K562 (cell line): Measurements from ENCODE around the gene HPD. TPM values are rescaled to one million over a fixed set of nuclear protein-coding genes. Genes with fewer than 3 reads are reported as not detected.
A peak's percentile ranks its signal among the peaks of the same experiment; 100 is the strongest.

ENCODE experiments used
- ATF1 ChIP-seq, 2 experiments: fragments of 450-650 bp in 1 of 2; IDR thresholded peaks; 2 replicates each; pipeline ENCODE4 v1.6.1; 2016; ENCODE audit warnings: missing compliant biosample characterization in 1 of 2, missing genetic modification characterization in 1 of 2
- ATF2 ChIP-seq: sonication (generic); formaldehyde crosslinking; IDR thresholded peaks from 2 replicates; pipeline ENCODE4 v1.8.1; 2022; ENCODE audit warnings: missing genetic modification reagents
- CBFA2T2 ChIP-seq: fragments of 450-650 bp; conservative IDR thresholded peaks from 2 replicates; pipeline ENCODE4 v1.6.1; 2017; ENCODE audit warnings: mild to moderate bottlenecking
- EGR1 ChIP-seq: fragments of 450-650 bp; conservative IDR thresholded peaks from 2 replicates; pipeline ENCODE4 v1.6.1; 2017; ENCODE audit warnings: mild to moderate bottlenecking
- ERF ChIP-seq: fragments of 450-650 bp; formaldehyde crosslinking; IDR thresholded peaks from 2 replicates; pipeline ENCODE4 v1.4.0; 2020; ENCODE audit warnings: mild to moderate bottlenecking, mixed read lengths
- KLF6 ChIP-seq: fragments of 250-450 bp; sonication (Bioruptor Pico); IDR thresholded peaks from 2 replicates; pipeline ENCODE4 v1.4.0; 2020; ENCODE audit warnings: mild to moderate bottlenecking, moderate library complexity, borderline replicate concordance
- RBM14 ChIP-seq: fragments of 200-400 bp; formaldehyde crosslinking; IDR thresholded peaks from 2 replicates; pipeline ENCODE4 v1.6.1; 2018; ENCODE audit warnings: low read depth, mild to moderate bottlenecking, low read length, moderate library complexity, borderline replicate concordance; ENCODE audit not compliant: insufficient read depth
- RBM15 ChIP-seq: fragments of 200-400 bp; formaldehyde crosslinking; IDR thresholded peaks from 2 replicates; pipeline ENCODE4 v1.6.1; 2018; ENCODE audit warnings: mild to moderate bottlenecking, low read length, moderate library complexity; ENCODE audit not compliant: insufficient read depth
- SOX6 ChIP-seq: fragments of 450-650 bp; IDR thresholded peaks from 2 replicates; pipeline ENCODE4 v1.6.1; 2014; ENCODE audit warnings: mild to moderate bottlenecking
- STAT6 ChIP-seq: sonication (generic); formaldehyde crosslinking; IDR thresholded peaks from 2 replicates; pipeline ENCODE4 v1.8.1; 2023; ENCODE audit warnings: mild to moderate bottlenecking, missing genetic modification reagents
- TRIM25 ChIP-seq: fragments of 450-650 bp; IDR thresholded peaks from 2 replicates; pipeline ENCODE4 v1.7.0; 2016; ENCODE audit warnings: borderline replicate concordance
- ZBTB49 ChIP-seq: sonication (generic); formaldehyde crosslinking; IDR thresholded peaks from 2 replicates; pipeline ENCODE4 v1.8.0; 2022; ENCODE audit warnings: missing genetic modification reagents, mild to moderate bottlenecking, borderline replicate concordance
- ZNF121 ChIP-seq: sonication (generic); formaldehyde crosslinking; conservative IDR thresholded peaks from 2 replicates; pipeline ENCODE4 v1.8.0; 2022; ENCODE audit warnings: missing genetic modification reagents
- ZNF165 ChIP-seq: fragments of 250-450 bp; sonication (Bioruptor Pico); IDR thresholded peaks from 2 replicates; pipeline ENCODE4 v1.4.0; 2020; ENCODE audit warnings: borderline replicate concordance
- ZNF263 ChIP-seq: sonication (generic); formaldehyde crosslinking; IDR thresholded peaks from 2 replicates; pipeline ENCODE4 v1.8.0; 2022; ENCODE audit warnings: mild to moderate bottlenecking, missing genetic modification reagents, borderline replicate concordance
- ZNF282 ChIP-seq: sonication (generic); formaldehyde crosslinking; IDR thresholded peaks from 2 replicates; pipeline ENCODE4 v1.8.1; 2023; ENCODE audit warnings: missing genetic modification reagents
- ZNF324 ChIP-seq: fragments of 250-450 bp; sonication (Bioruptor Pico); IDR thresholded peaks from 2 replicates; pipeline ENCODE4 v1.4.0; 2020; ENCODE audit warnings: mild to moderate bottlenecking
- ZNF75A ChIP-seq: fragments of 450-650 bp; formaldehyde crosslinking; IDR thresholded peaks from 2 replicates; pipeline ENCODE4 v1.4.0; 2020; ENCODE audit warnings: mild to moderate bottlenecking
- polyA plus RNA-seq, 8 experiments: library from polyadenylated mRNA; depleted of rRNA in 4 of 8; stranded (reverse) in 5 of 8; unstranded in 3 of 8; fragments of >200 nt; fragmentation: Nextera tagmentation in 2 of 8; fragmentation: Illumina TruSeq in 1 of 8; extraction: Ambion mirVana in 2 of 8; extraction: Trizol in 1 of 8; gene quantifications; 2 replicates each; pipeline versions ENCODE4 v1.2.1 to v1.2.3, GENCODE V29; 2011 to 2014; ENCODE audit warnings: inconsistent platforms in 1 of 8, missing spikeins in 1 of 8
- total RNA-seq, 7 experiments: library from RNA; depleted of rRNA in 6 of 7; stranded (reverse); fragments of >200 nt in 6 of 7; fragmentation: Illumina TruSeq in 2 of 7; extraction: Trizol in 2 of 7; gene quantifications; 2 replicates each; pipeline versions ENCODE4 v1.2.1 to v1.2.3, GENCODE V29; 2011 to 2021; ENCODE audit warnings: low replicate concordance in 1 of 7

The HPD gene
- total and polyA plus RNA-seq, 9 of the 15 experiments (the other 6 are each of a cell fraction or from before 2014, with no cell fraction given): 0.06 to 0.29 (median 0.07) TPM; not detected in 4

GRCh38 chr12:121811434-121812319 lies 47.0 kb downstream of the HPD start (continued):
- TF ChIP-seq EGR1 (no peak; the same call in 1 of the 2 replicates), ZNF263 (CRISPR knock-in tag) (no peak), ZNF324 (CRISPR knock-in tag) (no peak), KLF6 (CRISPR knock-in tag) (no peak), ZNF282 (no peak), STAT6 (CRISPR knock-in tag) (peak; percentile 39; the same call in 1 of the 2 replicates), ATF1 (CRISPR knock-in tag; IDR thresholded peaks at IDR 0.05) (no peak), ATF1 (tag; IDR thresholded peaks at IDR 0.05) (no peak), ZNF75A (CRISPR knock-in tag) (no peak), TRIM25 (no peak), SOX6 (no peak), ZNF165 (CRISPR knock-in tag) (no peak), RBM15 (no peak), ERF (CRISPR knock-in tag) (no peak), RBM14 (0 out of 2 replicates have a peak, but pooled peaks have one; percentile 86), ATF2 (CRISPR knock-in tag) (no peak), ZBTB49 (CRISPR knock-in tag) (no peak), CBFA2T2 (no peak), ZNF121 (CRISPR knock-in tag) (0 out of 2 replicates have a peak, but pooled peaks have one; percentile 11)
